Breast epithelium (tissue), 3 donors: Measurements from ENCODE around the gene SARNP.

Source experiments
- CTCF ChIP-seq, 3 donors: fragments of 450-650 bp; IDR thresholded peaks; one replicate each; pipeline ENCODE4 v1.5.1; 2016 to 2017; ENCODE audit warnings: antibody characterized with exemption in 3 of 3, mild to moderate bottlenecking in 3 of 3, moderate library complexity in 3 of 3
- POLR2A ChIP-seq: fragments of 450-650 bp; IDR thresholded peaks from one replicate; pipeline ENCODE4 v1.6.1; 2016; ENCODE audit warnings: antibody characterized with exemption, mild to moderate bottlenecking, moderate library complexity
- POLR2AphosphoS5 ChIP-seq, 3 donors: sonication (generic); formaldehyde crosslinking; IDR thresholded peaks; one replicate each; pipeline ENCODE4 v1.6.1; 2017; ENCODE audit warnings: antibody characterized with exemption in 3 of 3

GRCh38 chr12:55827806-55828205 is 10.3 kb upstream of the SARNP start:
- TF ChIP-seq CTCF (IDR thresholded peaks at IDR 0.05) (no peak), POLR2AphosphoS5 (IDR thresholded peaks at IDR 0.05) (no peak), POLR2A (no peak)
